Measurements from ENCODE around the gene EMC8.

The EMC8 gene

DNA sequence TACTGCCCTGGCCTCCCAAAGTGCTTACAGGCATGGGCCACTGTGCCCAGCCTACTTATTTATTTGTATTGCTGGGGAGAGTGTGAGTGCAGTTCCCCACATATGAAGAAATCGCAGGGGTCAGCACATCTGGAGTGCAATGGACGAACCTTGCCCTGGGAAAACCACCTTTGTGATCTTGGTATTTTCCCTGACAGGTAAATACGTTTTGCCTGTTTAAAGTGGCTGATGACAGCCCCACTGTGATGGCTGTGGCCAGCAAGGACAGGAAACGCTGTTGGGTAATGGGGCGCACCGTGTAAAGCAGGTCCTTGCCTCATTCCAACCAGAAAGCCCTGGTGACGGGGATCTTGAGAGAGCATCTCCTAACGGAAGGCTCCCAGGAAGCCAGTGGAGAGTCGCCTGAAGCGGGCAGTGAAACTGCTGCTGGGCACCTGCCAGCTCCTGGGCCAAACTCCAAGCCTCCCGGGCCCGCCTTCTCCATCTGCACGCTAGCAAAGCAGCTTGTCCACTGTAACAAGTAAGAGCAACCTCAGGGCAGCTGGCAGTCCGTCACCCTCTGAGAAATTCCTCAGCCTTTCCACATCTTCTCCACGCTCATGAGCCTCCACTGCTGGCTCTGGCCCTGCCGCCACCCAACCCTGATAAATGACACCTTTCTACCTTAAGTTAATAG, 17.5 kb downstream of the EMC8 start:
- no peak for DNase-seq

DNA sequence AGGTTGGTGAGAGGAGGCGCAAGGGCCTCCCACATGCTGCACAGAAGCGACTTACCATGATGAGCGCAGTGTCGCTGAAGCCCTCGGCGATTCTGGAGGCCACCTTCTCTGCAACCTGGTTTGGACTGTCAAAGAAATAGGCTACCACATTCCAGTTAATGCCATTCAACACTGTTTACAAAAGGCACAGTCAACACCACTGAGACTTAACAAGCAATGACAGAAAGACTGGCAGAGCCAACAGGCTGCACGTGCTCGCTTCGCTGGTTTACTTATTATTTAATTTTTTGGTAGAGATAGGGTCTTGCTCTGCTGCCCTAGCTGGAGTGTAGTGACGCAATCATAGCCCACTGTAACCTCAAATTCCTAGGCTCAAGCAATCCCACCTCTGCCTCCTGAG, 18.2 kb downstream of the EMC8 start:
- no peak for DNase-seq

DNA sequence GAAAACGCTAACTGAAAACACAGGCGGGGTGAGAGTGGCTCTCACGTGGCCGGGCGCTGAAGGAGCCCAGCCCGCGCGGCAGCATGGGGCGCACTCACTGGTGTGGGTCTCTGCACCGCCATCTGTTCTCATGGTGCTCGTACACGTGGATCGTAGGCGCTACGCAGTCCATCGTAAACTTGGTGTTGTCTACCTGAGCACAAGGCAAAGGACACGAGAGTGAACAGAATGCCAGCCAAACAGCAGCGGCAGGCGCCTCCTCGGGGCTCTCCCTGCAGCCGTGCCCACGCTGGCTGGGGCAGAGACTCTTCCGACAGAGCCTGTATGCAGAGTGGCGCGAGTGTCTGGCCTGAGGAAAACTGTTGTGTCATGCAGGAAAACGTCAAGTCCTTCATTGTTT, 19.1 kb downstream of the EMC8 start:
- no peak for DNase-seq

DNA sequence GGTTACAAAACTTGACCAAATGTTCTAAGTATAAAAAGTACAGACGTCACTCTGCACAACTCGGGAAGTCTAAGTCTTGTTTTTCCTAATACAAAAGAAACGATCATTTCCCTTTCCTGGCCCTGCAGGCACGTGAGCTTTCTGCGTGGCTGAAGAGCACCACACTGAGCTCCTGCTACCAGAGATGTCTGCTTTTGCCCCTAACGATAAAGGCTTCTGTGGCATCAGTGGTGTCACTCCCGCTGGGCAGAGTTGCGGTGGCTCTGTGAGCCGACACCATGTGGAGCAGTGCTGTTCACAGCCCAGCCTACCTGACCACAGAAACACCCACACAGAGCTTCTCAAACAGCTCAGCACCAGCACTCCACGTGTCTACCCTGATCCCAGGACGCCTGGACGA, 20.5 kb downstream of the EMC8 start:
- DNase-seq: no peak

DNA sequence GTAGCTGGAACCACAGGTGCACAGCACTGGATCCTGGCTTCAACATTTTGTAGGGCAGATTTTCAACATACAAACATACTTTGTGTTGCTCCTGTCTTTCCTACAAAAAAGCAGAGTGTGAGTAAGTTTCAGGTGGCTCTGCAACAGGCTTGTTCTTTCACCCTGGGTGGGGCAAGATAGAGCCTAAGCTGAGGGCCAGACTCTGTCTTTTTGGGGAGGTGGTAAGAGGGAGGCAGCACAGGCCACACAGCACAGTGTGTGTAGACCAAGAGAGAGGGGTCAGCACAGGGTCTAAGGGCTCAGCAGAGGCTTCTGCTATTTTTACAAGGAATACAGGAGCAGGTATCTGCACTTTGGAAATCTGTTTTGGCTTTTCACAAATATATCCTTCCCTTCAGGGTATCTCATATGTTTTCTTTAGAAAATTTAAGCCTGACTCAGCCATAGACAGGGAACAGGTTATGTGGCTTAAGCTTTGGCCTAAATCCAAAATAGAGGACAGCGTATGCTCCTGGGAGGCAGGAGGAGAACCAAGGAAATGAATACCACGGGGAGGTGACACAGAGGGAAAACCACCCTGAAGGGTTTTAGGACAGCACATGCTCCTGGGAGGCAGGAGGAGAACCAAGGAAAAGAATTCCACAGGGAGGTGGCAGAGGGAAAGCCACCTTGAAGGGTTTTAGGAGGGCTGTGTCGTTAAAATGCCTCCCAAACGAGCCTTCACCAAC, 21.6 kb downstream of the EMC8 start:
- DNase-seq: no peak

DNA sequence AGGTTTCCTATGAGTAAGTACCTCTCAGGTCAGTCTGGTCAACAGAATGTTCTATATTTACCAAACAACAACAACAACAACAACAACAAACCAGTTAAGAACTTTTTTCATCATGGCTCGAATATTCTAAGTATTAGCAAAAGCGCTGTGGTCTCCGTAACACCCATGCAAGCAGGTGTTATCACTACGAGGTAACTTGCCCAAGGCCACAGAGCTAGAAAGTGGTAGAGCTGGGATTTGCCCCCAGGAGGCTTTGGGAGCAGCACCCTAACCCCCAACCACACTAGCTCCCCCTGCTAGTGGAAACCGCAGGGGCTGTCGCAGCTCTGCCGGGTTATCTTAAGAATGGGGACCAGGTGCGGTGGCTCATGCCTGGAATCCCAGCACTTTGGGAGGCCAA, 24.5 kb downstream of the EMC8 start:
- no peak for DNase-seq

DNA sequence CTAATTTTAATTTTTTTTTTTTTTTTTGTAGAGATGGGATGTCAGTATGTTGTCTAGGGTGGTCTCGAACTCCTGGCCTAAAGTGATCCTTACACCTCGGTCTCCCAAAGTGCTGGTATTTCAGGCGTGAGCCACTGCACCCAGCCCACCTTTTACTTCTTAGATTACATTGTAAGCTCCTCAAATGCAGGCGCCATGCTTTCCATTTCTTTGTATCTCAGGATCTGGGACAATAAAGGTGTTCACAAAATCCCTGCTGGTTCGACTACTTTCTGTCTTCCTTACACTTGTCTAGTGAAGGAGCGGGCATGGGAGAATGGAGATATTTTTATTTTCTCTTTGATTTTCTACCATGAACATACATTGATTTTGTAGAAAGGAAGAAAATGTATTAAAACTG, 25.2 kb downstream of the EMC8 start:
- no peak for DNase-seq

DNA sequence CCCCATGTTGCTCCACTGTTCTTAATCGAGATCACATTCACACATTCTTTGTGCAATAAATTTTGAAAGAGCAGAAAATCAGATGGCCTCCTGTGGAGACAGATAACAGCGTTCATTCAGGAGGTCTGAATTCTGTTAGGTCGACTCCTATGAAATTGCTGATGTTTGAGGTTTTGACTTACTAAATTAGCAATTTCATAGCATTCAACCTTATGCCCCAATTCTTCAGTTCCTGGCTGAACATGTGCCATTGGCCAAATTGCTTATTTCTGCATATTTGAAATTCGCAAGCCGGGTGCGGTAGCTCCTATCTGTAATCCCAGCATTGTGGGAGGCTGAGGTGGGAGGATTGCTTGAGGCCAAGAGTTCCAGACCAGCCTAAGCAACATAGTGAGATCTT, 26.3 kb downstream of the EMC8 start:
- DNase-seq: no peak

DNA sequence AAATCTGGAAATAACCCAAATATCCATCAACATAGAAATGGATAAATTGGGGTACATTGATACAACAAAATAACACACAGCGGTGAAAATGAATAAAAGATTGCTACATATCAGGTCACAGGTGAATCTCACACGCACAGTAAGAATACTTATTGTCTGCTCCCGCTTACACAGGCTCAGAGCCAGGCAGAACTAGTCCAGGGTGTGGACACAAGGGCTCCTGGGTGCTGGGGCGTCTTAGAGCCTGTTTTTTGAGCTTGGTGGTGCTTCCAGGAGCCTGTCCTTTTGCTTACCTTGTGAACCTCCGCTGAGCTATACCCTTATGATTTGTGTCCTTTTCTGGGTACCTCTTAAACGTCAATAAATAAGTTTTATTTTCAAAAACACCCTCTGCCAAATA, 28.6 kb downstream of the EMC8 start:
- DNase-seq: no peak

DNA sequence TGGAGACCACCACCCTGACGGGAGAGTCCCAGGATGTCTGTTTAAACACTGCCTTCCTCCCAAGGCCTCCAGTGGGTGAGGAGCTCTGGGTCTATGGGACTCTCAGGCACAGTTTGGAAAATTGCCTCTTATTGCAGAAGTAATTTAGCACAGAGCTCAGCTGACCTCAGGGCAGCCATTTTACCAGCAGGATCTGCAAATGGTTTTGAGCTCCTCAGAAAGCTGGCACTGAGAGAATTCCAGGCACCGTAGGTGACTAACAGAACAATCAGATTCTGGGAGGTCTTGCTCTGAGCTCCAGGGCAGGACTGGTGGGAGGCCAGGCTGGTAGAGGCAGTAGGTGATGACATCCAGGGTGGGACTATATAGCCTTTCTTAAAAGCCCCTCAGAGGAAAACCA, 31.1 kb downstream of the EMC8 start:
- DNase-seq: no peak

DNA sequence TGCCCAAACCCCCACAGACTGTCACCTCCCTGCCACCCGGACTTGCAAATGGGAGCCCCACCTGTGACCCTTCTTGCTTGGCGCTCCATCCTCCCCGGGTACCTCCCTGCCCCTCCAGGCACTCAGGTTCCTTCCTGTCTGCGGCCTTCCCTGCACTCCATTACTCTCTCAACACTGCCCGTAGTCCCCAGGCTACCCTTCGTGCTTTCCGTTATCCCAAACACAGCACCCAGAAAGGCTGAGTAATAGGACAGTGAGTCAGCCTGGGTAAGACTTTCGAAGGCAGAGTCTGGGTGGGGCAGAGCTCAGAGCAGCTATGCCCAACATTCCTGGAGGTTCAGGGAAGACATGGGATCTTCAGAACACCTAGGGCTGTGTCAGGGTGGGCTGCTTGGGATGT, 31.8 kb downstream of the EMC8 start:
- no peak for DNase-seq

DNA sequence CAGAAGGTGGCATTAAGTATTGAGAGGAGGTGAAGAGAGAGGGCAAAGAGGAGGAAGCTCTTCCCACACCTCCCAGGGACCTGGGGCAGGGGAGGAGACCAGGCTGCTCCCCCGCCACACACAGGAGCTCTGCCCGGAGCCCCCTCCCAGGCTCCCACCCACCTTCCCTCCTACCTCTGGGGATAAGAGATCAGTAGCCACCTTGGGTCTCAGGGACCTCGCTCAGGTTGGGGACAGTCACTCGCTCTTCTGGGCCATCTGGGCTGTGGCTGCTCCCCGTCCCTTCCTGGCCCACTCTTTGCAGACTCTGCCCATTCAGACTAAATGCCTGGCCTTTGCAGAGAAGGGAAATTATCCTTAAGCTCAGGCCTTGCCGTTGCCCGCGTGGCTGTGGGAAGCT, 33.6 kb downstream of the EMC8 start:
- DNase-seq: no peak

DNA sequence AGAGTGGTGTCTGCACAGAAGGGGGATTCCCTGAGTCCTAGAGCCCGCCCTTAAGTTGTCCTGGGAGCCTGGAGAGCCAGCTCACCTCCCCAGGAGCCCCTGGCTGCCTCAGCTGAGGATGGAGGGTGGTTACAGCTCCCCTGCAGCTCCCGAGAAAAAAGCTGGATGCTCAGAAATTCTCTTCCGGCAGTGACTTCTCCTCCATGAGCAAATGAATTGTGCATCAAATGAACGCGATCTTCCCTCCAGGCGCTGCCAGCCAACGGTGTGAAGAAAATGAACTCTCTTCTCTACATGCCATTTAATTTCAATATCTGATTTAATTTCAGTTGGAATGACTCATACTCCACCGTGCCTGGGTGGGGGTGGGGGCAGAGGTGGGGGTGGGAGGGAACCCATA, 34.1 kb downstream of the EMC8 start:
- no peak for DNase-seq

DNA sequence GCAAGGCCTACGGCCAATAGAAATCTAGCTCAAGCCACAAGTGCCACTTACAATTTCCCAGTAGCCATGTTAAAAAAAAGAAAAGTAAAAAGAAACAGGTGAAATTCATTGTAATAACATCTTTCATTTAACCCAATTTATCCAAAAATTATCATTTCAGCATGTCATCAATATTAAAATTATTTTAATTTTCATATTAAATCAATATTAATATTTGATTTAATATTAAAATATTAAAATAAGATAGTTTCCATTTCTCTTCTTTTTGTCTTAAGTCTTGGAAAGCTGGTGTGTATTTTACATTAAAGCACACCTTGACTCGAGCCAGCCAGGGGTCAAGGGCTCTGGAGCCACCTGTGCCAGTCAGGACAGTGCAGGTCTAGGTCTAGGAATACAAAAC, 35.7 kb downstream of the EMC8 start:
- no peak for DNase-seq

DNA sequence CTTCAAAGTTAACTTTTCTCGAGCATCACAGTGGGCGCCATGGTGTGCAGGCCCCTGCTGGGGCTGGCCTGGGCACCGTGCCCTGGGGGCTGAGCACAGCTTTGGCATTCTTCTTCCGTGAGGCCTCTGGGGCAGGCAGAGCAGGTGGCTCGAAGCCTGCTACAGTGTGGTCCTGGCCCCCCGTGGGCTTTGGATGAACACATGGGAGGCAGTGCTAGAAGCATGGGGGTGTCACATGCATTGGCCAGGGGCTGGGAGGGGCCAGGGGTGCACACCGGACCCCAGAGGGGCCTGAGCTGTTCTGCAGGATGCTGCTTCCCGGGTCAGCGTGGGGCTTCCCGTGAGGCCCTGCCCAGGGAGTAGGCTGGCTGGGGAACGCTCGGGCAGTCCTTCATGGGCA, 36.4 kb downstream of the EMC8 start:
- no peak for DNase-seq

DNA sequence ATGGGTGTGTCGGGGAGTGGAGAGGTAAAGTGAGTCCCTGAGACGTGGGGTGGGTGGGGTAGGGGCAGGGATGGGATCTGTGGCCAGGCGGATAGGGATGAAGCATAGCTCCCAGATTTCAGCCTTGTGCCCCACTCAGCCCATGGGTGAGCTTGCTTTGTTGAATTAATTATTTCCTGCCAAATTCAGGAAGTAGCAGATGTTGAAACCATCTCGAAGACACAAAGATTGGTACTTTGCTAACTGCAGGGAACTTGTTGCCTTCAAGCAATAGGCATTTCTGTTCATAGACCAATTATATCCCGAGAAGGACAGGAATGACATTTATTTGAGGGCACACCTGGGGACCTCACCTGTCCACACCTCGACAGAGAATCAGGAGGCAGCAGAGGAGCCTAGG, 37.5 kb downstream of the EMC8 start:
- DNase-seq: no peak

DNA sequence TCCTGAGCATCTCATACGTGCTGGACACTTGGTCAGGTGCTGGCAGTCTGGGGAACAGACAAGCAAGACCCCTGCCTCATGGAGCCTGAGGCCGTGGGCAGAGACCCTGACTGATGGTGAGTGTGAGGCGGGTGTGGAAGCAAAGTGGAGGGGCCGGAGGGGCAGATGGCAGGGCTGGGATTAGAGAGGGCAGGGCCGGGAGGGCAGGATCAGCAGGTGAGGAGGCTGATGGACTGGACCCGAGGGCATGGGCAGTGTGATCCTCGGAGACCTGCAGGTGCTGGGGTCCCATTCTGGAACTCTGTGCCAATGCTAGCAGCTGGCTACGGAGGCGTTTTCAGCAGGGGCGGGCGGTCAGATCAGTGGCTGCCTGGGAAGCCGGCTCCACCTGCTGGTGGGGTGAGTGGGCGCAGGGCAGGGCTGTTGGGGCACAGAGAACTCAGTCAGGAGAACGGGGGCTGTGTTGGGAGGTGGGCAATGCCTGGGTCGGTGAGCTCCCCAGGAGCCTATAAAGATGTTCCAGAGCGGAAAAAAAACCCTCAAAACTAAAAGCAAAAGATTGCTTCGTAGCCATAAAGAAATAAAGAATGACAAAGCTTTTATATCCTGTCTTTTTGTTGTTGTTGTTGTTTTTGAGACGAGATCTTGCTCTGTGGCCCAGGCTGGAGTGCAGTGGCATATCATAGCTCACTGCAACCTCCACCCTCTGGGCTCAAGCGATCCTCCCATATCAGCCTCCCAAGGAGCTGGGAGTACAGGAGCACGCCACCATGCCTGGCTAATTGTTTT, 39.5 kb downstream of the EMC8 start:
- peak; percentile 66 for DNase-seq

DNA sequence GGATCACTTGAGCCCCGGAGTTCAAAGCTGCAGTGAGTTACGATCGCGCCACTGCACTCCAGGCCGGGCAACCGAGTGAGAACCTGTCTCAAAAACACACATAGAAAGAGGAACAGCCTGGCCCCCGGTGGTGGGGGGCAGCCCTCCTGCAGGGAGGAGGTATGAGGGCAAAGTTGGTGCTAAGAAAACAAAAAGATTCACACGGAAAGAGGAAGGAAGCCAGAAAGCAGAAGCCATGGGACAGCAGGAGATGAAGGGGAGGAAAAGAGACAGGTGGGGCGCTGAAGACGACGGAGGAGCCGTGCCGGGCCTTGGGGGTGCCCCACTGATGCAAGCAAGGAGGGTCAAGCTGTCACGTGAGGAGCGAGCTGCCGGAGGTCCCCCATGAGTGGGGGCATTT, 40.2 kb downstream of the EMC8 start:
- DNase-seq: no peak

DNA sequence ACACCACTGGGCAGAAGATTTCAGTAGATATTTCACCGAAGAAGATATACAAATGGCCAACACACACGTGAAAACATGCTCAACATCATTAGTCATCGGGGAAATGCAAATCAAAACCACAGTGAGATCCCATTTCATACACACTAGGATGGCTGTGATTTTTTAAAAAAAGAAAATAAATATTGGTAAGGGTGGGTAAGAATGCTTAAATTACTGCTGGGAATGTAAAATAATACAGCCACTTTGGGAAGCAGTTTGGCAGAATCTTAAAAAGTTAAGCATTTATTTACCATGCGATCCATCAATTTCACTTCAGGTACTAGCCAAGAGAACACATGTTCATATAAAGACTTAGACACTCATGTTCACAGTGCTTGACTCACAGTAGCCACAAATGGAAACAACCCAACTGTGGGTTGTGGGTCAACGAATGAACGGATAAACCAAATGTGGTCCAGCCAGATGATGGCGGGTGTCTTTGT, 42.0 kb downstream of the EMC8 start:
- no peak for DNase-seq

DNA sequence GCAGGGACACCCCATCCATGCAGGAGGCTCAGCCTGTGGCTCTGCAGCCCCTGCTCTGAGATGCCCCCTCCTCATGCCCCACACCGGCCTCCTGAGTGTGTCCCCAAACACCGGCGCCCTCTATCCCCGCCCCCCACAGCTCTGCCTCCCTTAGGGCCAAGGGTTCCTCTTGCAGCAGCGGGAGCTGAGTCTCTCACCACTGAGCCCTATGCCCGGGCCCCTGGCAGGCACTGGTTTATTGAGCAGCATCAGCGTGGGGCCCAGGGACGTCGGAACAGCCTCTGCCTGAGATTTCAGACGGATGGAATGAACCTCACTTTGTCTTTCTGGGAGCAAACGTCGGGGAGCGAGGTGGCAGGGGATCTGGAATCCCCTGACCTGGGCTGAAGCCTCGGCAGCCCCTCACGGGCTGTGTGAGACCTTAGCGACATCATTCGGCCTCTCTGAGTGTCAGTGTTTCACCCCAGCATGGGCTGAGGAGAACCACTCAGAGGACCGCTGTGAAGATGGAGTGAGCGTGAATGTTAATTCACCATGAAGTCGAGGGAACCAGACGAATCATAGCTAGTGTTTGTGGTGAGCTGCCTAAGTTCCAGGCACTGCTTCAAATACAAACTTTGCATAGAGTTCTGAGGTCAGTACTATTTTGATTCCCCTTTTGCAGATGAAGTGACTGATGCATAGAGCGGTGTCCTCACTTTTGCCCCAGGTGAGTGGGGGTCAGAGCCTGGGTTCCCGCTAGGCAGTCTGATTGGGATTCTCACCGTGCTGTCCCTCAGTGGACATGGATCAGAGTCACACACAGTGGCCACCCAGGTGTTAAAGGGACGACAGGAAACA, 43.2 kb downstream of the EMC8 start:
- no peak for DNase-seq

DNA sequence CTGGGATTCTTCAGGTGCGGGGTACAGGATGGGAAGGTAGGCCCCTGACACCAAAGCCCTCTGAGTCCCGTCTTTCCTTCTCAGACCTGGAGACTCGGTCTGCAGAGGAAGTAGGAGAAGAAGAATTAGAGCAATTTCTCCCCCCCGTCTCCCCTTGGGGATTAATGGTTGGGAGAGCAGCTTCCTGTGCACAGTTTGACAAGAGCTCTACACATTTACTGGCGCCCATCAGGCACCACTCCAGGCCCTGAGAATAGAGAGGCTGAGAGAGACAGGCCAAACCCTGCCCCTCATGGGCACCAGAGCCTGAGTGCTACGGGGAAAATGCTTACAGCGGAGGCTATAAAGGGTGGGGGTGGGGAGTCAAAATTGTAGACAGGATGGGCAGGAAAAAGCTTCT, 44.9 kb downstream of the EMC8 start:
- DNase-seq: no peak

DNA sequence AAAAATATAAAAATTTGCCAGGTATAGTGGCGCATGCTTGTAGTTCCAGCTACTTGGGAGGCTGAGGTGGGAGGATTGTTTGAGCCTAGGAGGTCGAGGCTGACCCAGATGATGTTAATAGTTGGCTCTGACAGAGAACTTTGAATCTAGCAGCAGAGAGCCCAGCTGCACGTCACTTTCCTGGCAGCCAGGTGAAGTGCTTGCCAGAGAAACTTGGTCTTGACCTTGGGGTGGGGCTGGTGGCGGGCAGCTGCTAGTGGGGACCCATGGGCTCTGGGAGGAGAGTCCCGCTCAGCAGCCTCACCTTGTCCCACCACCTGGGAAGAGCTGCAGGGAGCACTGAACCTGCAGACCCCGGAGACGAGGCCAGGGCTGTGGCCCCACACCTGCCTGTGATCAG, 45.4 kb downstream of the EMC8 start:
- no peak for DNase-seq

DNA sequence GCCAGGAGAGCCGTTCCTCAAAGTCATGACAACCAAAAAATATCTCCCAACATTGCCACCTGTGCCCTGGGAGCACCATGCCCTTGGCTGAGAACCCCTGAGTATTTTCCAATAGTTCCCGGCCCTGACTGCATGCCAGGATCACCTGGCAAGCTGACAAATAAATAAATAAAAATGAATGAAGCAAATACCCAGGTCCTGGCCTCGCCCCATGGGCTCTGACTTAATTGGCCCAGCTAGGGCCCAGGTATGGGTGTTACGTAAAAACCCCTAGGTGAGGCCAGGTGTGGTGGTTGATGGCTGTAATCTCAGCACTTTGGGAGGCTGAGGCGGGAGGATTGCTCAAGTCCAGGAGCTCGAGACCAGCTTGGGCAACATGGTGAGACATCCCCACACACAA, 45.8 kb downstream of the EMC8 start:
- no peak for DNase-seq

Measured in activated CD8-positive, alpha-beta memory T cell treated with anti-CD3 and anti-CD28 coated beads, Interleukin-2, amount 50 U/mL, for 48 hours (primary cell).